ENCODE data around the gene BEAN1.

BEAN1 gene

GRCh38 chr16:66395806-66396555, 31.1 kb upstream of the BEAN1 start:
- no peak for DNase-seq

GRCh38 chr16:66397736-66398433, 29.2 kb upstream of the BEAN1 start:
- no peak for DNase-seq

GRCh38 chr16:66399031-66399430, 28.1 kb upstream of the BEAN1 start:
- DNase-seq: no peak

- no peak for DNase-seq
These were observed 27.2 kb upstream of the BEAN1 start for GRCh38 chr16:66399930-66400329.

GRCh38 chr16:66400503-66401380, 26.4 kb upstream of the BEAN1 start:
- DNase-seq: no peak

GRCh38 chr16:66401610-66402009, 25.5 kb upstream of the BEAN1 start:
- no peak for DNase-seq

GRCh38 chr16:66402166-66402565, 24.9 kb upstream of the BEAN1 start:
- no peak for DNase-seq

- no peak for DNase-seq
These were observed 24.4 kb upstream of the BEAN1 start for GRCh38 chr16:66402591-66403230.

- DNase-seq: no peak
These were observed 23.5 kb upstream of the BEAN1 start for GRCh38 chr16:66403531-66404145.

GRCh38 chr16:66405057-66405783, 21.9 kb upstream of the BEAN1 start:
- DNase-seq: no peak

GRCh38 chr16:66406534-66407221, 20.4 kb upstream of the BEAN1 start:
- peak; percentile 92 for DNase-seq

- DNase-seq: peak; percentile 43
These were observed 18.7 kb upstream of the BEAN1 start for GRCh38 chr16:66408163-66409048.

GRCh38 chr16:66409156-66409555, 17.9 kb upstream of the BEAN1 start:
- no peak for DNase-seq

- no peak for DNase-seq
These were observed 14.9 kb upstream of the BEAN1 start for GRCh38 chr16:66412182-66412581.

GRCh38 chr16:66414891-66415290, 12.2 kb upstream of the BEAN1 start:
- no peak for DNase-seq

GRCh38 chr16:66416136-66416535, 11.0 kb upstream of the BEAN1 start:
- DNase-seq: no peak

GRCh38 chr16:66416939-66417700, 10.0 kb upstream of the BEAN1 start:
- DNase-seq: no peak

- DNase-seq: no peak
These were observed 8.7 kb upstream of the BEAN1 start for GRCh38 chr16:66418165-66418962.

Data from stimulated activated CD4-positive, alpha-beta T cell treated with anti-CD3 and anti-CD28 coated beads, Interleukin-15, amount 100 ng/mL, for 24 hours (primary cell).